T-helper 2 cell treated with Interferon-gamma antibody and Interleukin-4, amounts not matched to agents 100 ng/mL and 5 ng/mL, for 36 hours (primary cell): ENCODE measurements around the gene IMMP1L. TPM values are rescaled to one million over a fixed set of nuclear protein-coding genes. Genes with fewer than 3 reads are reported as not detected.

Experiments used
- intact Hi-C: fragments of 100-400 bp; cut with micrococcal nuclease; formaldehyde crosslinking; loops from one replicate; pipeline ENCODE4 v1.15.1; 2023
- total RNA-seq: library from RNA; stranded (reverse); gene quantifications from 2 replicates; pipeline ENCODE4 v1.2.3, GENCODE V29; 2022

Gene IMMP1L
- total RNA-seq, 1 donor from 2014 or later = 21.3 TPM

DNA sequence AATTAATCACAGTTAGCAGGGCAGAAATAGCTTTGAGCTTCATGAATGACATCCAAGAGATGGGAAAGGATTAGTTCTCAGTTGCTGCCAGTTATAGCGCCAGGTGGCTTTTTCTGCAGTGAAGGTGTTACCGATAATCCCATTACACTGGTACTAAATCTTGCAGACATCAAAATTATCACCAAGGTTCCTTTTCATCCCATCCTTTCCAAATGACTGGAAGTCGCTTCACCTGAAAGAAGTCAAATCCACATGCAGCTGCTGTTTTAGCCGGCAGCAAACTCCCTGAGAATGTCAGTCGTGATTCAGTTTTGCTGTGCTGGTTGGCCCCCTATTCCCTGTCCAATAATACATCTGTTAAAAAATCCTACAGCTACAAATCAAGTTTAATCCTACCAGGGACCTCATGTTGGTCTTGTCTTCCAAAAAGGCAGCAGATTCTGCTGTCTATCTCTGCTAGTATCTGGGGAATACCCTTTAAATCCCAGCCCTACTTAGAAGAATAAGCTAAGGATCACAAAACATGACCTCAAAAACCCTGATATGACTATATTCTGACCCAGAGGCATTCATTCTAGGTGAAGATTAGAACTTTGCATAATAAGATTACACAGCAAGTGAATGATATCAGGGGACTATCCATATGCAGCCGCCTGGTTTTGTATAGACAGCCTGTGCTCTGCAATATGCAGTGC lies 31.7 kb downstream of the IMMP1L start:
- intact Hi-C loops = no loop called here

DNA sequence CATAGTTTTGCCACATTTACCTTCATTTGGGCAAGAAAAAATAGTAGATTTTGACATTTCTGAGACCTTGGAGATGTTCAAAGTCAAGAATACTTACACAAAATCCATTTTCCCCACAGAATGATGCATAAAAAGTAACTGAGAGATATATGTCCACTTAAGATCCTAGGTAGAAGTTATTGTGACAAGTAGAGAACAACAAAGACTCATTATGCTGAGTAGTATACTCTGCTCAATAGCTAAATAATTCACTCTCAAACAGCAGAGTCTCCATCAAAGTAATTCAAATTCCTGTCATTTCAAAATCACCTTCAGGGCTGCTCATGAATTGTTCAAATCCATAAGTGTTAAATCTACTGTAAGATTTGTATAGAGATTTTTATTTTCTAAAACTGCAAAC lies 35.3 kb downstream of the IMMP1L start:
- intact Hi-C loops = no loop called here

DNA sequence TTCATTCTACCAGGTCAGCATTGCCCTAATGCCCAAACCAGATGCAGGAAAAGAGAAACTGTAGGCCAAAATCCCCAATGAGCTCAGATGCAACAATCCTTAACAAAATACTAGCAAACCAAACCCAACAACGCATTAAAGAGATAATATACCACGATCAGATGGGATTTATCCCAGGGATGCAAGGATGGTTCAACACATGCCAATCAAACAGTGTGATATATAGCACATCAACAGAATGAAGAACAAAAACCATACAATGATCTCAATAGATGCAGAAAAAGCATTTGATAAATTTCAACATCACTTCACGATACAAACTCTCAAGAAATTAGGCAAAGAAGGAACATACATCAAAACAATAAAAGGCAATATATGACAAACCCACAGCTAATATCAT lies 45.0 kb downstream of the IMMP1L start:
- intact Hi-C loops = no loop called here

DNA sequence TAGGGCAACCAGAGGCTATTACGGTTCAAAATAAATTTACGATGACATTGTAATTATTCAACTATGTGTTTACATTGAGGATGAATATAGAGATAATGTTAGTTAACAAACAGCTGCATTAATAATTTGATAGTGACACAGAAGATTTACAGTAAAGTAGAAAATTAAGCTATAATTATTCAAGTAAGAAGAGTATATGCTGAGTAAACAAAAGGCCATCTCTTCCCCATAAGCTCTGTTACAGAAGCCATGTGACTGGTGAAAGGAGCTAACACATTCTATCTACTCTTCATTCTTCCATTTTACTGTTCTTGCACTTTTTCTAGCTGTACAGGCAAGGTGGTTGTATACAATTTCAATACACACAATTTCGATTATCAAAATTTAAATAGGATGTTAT lies 54.2 kb downstream of the IMMP1L start:
- intact Hi-C loops = no loop called here

DNA sequence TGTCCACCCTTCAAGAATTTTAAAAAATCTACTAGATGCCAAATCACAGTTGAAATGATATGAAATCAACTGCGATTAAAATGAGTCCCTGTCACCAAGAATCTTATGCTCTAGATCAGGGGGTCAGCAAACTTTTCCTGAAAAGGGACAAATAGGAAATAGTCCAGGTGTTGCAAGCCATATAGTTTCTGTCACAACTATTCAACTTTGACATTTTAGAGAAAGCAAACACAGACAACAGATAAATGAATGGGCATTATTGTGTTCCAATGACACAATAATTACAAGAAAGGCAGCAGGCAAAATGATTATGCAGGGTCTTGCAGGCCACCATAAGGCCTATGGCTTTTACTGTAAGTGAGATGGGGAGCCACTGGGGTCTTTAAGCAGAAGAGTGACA lies 58.6 kb downstream of the IMMP1L start:
- intact Hi-C loops = no loop called here

DNA sequence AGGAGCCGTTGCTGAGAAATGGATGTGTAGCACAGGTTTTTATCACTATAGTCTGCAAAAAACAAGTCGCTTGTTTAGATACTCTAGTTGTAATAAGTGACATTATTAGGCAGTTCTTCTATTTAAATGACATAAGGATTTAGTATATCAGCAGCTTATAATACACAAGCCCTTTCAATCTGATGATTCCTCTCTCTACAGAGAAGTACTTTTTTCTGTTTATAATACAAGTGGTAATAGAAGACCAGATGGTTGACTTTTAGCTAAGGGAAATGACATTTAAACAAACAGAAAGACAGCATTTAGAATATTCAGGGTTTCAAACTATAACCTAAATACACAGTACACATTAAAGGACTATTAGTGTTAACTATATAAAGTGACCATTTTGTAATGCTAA lies 60.4 kb downstream of the IMMP1L start:
- intact Hi-C loops = no loop called here

DNA sequence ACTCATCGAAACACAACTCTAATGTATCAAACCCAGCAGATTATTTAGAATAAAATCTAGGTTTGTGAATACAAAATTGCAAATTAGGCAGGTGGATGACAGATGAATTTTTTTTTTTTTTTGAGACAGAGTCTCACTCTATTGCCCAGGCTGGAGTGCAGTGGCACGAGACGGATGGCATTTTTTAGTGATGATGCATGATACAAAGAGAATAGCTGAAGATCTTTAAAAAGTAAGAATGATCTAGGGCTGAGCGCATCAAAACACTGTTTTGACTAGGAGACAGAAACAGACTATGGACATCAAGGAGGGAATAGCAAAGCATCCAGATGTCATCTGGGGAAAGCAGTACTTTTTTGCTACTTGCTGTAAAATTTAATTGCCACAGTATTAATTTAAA lies 63.8 kb downstream of the IMMP1L start:
- intact Hi-C loops = no loop called here

DNA sequence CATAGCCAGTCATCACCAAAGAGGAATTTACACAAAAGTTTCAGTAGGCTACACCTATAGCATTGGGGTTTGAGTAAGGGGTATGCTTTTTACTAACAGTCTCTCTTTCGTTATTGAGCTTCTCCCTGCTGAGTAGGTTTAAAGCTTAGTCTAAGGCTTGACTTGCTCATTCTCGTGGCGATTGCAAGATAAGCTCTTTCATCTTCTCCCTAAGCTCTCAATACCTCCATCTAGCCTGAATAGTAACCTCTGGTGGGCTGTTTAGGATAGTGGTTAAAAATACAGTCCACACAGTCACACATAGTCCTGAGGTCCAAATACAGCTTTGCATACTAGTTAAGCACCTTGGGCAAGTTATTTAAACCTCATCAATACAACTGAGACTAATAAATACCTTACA lies 65.6 kb downstream of the IMMP1L start:
- intact Hi-C loops = no loop called here

DNA sequence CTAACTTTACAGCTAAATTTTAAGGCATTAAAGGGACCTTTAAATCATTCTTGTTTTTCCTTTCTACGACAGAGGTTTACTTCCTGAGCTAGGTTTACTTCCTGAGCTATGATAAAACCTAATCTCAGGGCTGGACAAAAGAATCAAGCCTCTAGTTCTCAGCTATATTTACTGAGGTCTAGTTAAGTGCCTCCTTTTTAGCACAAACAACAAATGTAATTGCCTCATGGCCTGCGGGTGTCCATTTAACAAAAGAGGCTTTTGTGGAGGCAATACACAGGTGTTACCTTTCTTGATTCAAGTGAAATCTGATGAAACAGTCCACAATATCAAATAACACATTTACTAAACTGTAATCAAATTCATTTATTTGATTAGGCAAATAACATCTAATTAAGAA lies 67.3 kb downstream of the IMMP1L start:
- intact Hi-C loops = no loop called here

DNA sequence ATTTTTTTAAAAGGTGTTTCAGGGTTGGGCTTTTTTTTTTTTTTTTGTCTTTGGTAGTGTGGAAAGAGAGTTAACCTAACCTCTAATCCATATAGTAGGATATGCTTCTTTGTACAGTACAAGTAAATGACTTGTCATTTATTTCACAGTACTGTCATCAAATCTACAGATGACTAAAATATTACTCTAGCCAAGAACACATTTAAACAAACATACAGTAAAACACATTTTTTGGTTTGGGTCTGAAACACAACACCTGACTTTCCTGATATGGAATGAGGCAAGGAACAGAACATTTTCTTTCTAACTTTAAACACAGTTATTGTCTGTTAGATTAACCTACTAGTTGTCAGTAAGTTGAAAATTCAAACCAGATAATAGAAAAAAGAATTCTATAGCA lies 68.1 kb downstream of the IMMP1L start:
- intact Hi-C loops = no loop called here

DNA sequence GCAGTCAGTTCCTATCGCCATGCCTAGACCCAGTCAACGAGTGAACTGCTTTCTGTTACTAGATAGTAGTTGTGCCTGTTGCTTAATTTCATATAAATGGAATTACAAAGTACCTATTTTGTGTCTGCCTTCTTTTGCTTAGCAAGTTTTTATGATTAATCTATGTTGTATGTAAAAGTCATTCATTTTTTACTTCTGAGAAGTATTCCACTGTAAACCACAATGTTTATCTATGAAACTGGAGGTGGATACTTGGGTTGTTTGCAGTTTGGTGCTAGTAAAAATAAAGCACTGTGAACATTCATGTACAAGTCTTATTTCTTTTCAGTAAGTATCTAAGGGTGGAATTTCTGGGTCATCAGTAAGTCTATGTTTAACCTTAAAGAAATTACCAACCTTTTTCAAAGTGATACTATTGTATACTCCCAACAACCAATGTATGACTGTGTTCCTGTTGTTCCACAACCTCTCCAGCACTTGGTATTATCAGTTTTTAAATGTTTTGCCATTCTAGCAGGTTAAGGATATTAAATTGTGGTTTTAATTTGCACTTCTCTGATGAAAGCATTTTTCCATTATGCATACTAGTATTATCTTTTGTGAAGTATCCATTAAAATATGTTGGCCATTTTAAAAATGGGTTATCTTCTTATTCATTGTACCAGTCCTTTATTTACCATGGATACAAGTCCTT lies 71.5 kb downstream of the IMMP1L start:
- intact Hi-C loops = no loop called here

DNA sequence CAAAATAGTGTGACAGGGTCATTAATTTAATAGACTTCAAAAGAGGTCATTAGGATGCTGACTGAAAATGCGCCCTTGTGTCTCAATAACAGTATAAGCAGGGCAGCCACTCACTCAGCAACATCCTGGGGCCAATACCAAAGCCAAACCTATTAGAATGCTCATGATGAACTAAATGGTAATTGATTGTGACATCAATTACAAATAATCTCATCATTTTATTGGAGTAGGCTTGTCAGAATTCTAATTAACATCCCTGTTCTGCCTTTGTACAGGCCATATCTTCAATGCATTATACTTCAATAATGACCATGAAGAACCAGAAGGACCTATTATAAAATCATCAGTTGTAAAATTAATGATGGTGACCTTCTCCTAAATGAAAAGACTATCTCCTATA lies 75.6 kb downstream of the IMMP1L start:
- intact Hi-C loops = no loop called here

DNA sequence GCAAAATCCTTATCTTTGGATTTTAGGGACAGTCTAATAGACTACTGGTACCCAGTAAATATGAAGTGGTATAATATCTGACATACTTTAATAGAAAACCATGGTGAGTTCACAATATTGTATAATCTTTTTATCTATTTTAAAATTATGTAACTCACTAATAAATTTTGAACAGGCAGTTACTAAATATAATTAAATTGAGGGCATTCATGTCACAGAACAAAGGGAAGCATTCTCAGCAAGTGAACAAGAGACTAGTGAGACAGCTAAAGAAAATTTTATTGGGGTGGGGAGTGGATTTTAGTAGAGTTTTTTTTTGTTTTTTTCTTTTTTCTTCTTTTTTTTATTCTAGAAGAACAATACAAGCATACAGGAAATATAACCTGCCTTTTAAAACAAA lies 84.8 kb downstream of the IMMP1L start:
- intact Hi-C loops = no loop called here

DNA sequence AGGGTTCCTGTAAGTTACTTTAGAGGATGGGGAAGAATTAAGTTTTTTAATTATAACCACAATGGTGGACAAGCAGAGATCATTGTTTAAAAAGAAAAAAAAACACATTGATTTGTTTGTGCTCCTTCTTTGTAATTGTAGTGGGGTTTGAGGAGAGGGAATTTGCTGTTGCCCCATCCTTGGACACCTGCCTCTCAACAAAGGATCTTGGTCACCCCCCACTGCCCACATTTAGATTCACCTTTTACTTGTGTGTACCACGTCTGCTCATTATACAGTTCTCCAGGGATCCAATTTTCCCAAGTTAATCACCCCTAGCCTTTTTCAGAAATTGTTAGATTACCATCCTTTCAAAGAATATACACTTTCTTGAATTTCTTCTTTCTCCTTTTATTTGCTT lies 86.7 kb downstream of the IMMP1L start:
- intact Hi-C loops = no loop called here

DNA sequence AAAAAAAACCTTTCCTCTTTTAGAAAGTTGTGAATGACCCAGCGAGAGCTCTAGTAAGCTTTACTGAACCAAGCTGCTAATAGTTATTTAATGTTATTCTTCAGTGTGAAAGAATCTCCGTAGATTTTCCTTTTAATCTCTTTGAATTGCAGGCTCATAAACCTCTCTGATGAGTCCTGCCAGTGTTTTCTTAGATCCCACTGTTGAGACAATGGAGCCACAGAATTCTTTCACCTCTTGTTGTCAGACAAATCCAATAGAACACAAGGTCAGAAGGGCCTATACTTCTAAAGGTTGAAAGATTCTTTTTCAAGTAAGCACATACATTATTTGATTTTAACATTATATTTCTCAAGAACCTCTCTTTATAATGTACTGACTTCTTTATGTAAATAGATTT lies 87.6 kb downstream of the IMMP1L start:
- intact Hi-C loops = no loop called here

DNA sequence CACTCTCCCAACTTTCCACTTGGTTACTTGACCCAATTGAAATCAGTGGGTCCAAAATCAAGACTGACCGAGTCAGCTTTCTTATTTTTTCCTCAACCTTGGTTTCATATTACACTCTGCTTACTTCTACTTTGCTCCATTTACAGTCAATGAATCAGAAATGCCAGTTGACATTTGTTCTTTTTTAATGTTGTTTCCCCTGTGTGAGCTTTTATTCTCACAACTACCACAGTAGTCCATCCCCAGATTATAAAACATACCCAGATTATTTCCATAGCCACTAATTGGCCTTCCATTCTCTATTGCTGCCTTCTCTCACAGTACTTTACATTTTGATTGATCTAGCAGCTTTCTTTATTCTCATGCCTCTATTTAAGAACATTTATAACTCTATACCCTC lies 89.8 kb downstream of the IMMP1L start:
- intact Hi-C loops = no loop called here

DNA sequence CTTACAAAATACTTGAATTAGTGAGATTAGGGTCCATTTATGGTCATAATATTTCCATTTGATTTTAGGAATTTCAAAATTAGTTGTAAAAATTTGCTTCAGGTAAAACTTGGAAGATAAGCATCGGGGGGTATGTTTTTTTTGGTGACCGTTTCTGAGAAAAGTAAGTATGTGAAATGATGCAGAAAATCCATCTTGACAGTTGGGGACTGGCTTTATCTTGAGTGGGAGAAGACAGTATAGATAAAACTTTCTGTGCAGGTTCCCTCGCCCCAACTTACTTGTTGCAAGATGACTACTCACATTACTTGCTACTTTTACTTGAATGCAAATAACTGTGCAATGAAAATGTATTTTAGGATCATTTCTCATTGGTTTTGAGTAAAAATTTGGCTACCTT lies 90.3 kb downstream of the IMMP1L start:
- intact Hi-C loops = no loop called here

DNA sequence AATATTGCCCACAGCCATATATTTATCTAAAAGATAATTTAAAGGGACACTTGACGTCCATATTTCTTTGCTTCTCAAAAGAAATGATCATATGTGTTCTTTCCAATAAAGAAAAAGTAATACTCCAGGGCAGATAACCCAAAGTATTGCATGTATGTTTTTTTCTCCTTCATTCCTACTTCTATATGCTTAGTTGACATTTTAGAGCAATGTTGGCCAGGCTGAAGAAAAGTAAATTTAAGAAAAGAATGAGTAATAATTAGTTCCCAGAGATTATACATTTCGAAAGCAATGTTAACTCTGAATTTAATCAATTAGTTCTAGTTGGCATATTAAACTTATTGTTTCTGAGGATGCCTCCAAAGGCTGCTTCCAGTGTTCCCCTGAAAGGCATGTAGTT lies 91.6 kb downstream of the IMMP1L start:
- intact Hi-C loops = no loop called here

DNA sequence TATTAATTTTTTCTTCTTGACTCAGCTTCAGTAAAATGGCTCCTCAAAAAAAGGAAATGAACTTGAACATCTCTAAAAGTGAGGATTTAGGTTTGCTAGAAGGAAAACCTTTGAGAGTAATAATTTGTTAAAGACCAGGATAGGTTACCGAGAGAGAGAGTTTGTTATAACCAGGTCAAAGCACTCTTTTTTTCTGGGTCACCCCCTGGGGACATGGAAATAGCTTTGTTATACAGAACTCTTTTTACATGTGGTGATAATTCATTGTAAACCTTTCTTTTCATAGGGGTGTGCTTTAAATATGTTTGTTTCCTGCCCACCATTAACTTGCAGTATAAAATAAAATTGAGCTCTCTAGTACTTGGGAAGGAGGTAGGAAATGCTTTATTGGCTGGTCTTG lies 92.1 kb downstream of the IMMP1L start:
- intact Hi-C loops = no loop called here

DNA sequence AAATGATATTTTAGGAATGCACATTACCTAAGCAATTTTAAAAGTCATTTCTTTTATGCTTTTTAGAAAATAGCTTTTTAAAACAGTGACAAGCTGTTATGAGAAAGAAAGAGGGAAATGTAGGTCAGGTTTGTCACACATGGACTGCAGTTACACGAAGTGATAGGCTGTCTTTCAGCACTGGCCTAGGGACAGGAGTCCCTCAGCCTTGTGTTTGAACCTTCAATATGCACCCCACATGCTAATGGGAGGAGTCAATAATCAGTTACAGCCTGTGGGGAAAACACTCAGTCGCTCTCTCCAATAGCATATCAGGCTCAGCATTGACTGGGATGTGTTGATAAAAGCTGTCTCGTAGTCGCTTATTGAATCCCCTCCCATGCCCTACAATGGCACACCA lies 94.0 kb downstream of the IMMP1L start:
- intact Hi-C loops = no loop called here

DNA sequence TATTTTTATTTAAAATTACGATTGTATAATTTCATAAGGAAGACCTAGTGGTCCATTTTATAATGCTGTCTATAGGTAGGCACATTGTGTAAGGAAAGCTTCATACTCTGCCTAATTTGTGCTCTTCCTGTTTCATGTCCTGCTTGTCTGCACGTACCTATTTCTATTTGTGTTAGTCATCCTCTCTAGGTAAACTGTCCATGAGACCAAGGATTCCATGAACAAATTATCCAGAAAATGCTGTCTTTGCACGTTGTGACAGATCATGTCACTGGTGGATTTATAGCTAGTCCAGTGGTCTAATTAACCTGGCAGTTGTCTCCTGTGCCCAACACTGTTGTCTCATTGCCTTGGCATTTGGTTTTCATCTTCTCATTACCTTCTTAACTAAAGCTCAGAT lies 95.1 kb downstream of the IMMP1L start:
- intact Hi-C loops = no loop called here

DNA sequence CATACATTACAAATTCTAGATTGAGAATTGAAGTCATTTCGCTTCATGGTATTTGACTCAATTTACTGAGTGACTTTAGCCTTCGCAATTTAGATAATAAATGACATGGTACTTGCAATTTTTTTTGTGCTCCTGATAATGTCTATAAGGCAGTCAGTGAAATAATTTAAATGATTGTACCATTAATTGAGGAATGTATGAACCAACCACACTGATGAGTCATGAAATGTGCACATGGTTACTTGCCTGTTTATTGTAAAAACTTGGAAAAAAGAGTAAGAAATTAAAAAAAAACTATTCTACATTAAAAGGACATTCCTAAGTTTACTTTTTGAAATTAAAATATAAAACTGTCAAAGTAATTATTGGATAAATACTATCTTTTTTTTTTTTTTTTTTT lies 96.5 kb downstream of the IMMP1L start:
- intact Hi-C loops = no loop called here

DNA sequence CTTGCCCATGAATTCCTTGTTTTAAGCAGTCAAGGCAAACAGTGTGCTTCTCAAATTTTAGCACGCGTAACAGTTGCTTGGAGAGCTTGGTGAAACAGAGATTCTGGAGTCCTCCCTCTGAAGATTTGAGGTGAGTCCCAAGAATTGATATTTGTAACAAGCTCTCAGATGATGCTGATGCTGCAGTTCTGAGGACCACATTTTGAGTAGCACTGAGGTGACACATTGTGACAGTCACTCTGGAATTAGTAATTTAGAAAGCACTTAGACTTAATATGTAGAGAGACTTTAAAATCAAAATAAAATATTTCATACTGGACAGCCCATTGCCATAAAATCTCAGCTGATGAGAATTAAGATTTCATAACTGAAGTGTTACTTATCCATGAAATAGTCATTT lies 101.2 kb downstream of the IMMP1L start:
- intact Hi-C loops = no loop called here
